ENCODE data around the gene PVALB. TPM values are rescaled to one million over a fixed set of nuclear protein-coding genes. Genes with fewer than 3 reads are reported as not detected.

The PVALB gene
- total RNA-seq, 1 donor from 2014 or later, result not detected

DNA sequence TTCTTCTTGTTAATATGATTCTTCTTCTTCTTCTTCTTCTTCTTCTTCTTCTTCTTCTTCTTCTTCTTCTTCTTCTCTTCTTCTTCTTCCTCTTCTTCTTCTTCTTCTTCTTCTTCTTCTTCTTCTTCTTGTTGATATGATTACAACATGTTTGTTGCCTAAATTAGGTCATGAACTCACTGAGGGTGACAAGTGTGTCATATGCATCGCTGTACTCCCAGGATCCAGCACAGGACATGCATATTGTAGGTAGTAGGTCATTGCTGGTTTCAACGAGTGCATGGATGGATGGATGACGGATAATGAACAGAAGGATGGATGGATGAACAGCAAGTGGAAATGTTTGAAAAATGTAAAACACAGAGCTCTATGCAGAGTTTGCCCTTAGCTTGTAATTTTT lies 14.9 kb upstream of the PVALB start:
- TF ChIP-seq, protein P1, sequence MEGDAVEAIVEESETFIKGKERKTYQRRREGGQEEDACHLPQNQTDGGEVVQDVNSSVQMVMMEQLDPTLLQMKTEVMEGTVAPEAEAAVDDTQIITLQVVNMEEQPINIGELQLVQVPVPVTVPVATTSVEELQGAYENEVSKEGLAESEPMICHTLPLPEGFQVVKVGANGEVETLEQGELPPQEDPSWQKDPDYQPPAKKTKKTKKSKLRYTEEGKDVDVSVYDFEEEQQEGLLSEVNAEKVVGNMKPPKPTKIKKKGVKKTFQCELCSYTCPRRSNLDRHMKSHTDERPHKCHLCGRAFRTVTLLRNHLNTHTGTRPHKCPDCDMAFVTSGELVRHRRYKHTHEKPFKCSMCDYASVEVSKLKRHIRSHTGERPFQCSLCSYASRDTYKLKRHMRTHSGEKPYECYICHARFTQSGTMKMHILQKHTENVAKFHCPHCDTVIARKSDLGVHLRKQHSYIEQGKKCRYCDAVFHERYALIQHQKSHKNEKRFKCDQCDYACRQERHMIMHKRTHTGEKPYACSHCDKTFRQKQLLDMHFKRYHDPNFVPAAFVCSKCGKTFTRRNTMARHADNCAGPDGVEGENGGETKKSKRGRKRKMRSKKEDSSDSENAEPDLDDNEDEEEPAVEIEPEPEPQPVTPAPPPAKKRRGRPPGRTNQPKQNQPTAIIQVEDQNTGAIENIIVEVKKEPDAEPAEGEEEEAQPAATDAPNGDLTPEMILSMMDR (IDR thresholded peaks at IDR 0.05), result no peak
- H3K9me3 ChIP-seq, result no peaks in the 10 kb centered on the region
- H3K27ac ChIP-seq, result no peak overlapping the region
- no peak for DNase-seq (ENCODE audit: low spot score in 2 of 2)
- H3K4me1 ChIP-seq, result no peaks in the 10 kb centered on the region
- intact Hi-C loops (cut with DNase I), result no loop called here
- no peaks in the 10 kb centered on the region for H3K27me3 ChIP-seq
- H3K36me3 ChIP-seq, result no peaks in the 10 kb centered on the region
- no peak overlapping the region for H3K4me3 ChIP-seq

- H3K27ac ChIP-seq, result no peak overlapping the region
- intact Hi-C loops (cut with DNase I), result no loop called here
- H3K9me3 ChIP-seq, result no peaks in the 10 kb centered on the region
- H3K36me3 ChIP-seq, result no peaks in the 10 kb centered on the region
- H3K4me3 ChIP-seq, result no peak overlapping the region
- DNase-seq (ENCODE audit: low spot score in 2 of 2), result no peak
- no peaks in the 10 kb centered on the region for H3K27me3 ChIP-seq
- TF ChIP-seq, protein P1 (IDR thresholded peaks at IDR 0.05), result no peak
- no peaks in the 10 kb centered on the region for H3K4me1 ChIP-seq
Measured at GRCh38 chr22:36831206-36831605, 14.4 kb upstream of the PVALB start.

DNA sequence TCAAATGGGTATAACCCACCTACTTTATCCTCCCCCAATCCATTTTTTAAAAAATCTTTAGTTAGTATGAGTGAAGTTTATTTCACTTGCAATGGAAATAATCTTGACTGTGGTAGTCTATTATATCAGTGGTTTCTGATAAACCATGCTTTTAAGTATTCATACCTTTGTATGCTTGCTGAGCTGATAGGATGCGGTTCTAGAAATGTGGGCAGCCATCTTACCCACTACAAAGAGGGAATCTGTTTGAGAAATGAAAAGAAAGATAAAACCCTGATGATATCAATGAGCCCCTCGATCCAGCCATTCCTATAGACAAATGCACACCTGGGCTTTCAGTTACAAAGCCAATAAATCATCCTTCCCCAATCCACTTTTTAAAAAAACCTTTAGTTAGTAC lies 13.8 kb upstream of the PVALB start:
- Histone ChIP-seq H3K27ac (no peak overlapping the region), H3K4me1 (no peaks in the 10 kb centered on the region), H3K9me3 (no peaks in the 10 kb centered on the region), H3K36me3 (no peaks in the 10 kb centered on the region), H3K4me3 (no peak overlapping the region), H3K27me3 (no peaks in the 10 kb centered on the region)
- no peak for DNase-seq (ENCODE audit: low spot score in 2 of 2)
- TF ChIP-seq, protein P1 (IDR thresholded peaks at IDR 0.05), result no peak
- intact Hi-C loops (cut with DNase I), result no loop called here

- Histone ChIP-seq H3K27me3 (no peaks in the 10 kb centered on the region), H3K36me3 (no peaks in the 10 kb centered on the region), H3K9me3 (no peaks in the 10 kb centered on the region), H3K4me1 (no peaks in the 10 kb centered on the region), H3K4me3 (no peak overlapping the region), H3K27ac (no peak overlapping the region)
- no peak for DNase-seq (ENCODE audit: low spot score in 2 of 2)
- TF ChIP-seq, protein P1 (IDR thresholded peaks at IDR 0.05), result no peak
- intact Hi-C loops (cut with DNase I), result no loop called here
Measured at GRCh38 chr22:36829370-36830002, 12.7 kb upstream of the PVALB start.

DNA sequence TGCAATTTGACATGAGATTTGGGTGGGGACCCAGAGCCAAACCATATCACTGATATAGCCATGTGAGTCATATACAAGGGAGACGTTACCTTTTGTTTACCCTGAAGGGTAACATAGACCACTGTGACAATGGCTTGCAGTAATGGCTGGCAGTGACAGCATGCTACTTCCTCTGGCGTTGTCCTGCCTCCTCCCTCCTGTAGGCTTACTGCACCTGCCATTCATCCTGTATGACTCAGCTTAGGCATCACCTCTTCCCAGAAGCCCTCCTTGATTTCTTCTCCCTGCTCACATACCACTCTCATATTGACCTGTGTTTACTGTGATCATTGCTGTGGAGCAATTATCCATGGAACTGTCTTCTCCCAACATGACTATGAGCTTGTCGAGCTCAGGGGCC lies 12.0 kb upstream of the PVALB start:
- Histone ChIP-seq H3K27ac (no peak overlapping the region), H3K4me1 (no peaks in the 10 kb centered on the region), H3K4me3 (no peak overlapping the region), H3K9me3 (no peaks in the 10 kb centered on the region), H3K27me3 (no peaks in the 10 kb centered on the region), H3K36me3 (no peaks in the 10 kb centered on the region)
- TF ChIP-seq, protein P1 (IDR thresholded peaks at IDR 0.05), result no peak
- intact Hi-C loops (cut with DNase I), result no loop called here
- DNase-seq (ENCODE audit: low spot score in 2 of 2), result no peak

DNA sequence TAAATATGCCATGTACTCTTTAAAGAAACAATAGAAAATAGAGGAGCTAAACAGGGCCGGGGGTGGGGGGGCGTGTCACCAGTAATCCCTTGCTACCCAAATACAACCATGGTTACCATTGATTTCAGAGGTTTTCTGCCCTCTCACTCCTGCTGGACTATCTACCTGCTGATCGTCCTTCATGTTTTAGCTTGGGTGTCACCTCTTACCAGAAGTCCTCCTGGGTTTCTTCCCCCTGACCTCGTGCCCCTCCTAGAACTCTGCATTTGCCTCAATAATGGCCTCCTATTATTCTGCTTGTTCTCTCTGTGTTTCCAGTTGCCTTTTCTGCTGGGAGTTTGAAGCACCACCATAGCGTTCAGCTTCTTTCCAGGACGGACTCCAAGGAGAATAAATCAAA lies 9.4 kb upstream of the PVALB start:
- H3K4me1 ChIP-seq, result no peaks in the 10 kb centered on the region
- intact Hi-C loops (cut with DNase I), result no loop called here
- no peaks in the 10 kb centered on the region for H3K9me3 ChIP-seq
- no peaks in the 10 kb centered on the region for H3K27me3 ChIP-seq
- no peak overlapping the region for H3K4me3 ChIP-seq
- TF ChIP-seq, protein P1 (IDR thresholded peaks at IDR 0.05), result no peak
- no peak for DNase-seq (ENCODE audit: low spot score in 2 of 2)
- no peak overlapping the region for H3K27ac ChIP-seq
- no peaks in the 10 kb centered on the region for H3K36me3 ChIP-seq

Data from ascending aorta (tissue), 2 donors.